HL-60 (cell line): ENCODE results near the gene CREBL2.

Experiments used
- DNase-seq, 2 experiments: peaks; one replicate each; pipeline ENCODE4 v3.0.0-alpha.2; 2010 to 2020; ENCODE audit warnings: low read depth in 1 of 2, low spot score in 1 of 2
- H3K27ac ChIP-seq: fragments of 250-450 bp; sonication (Bioruptor Pico); replicated peaks from 2 replicates; pipeline ENCODE4 v1.5.1; 2020; ENCODE audit warnings: mild to moderate bottlenecking, moderate library complexity
- H3K27me3 ChIP-seq: fragments of 250-450 bp; sonication (Bioruptor Pico); 2 replicates; pipeline ENCODE4 v1.5.1; 2021; ENCODE audit warnings: mild to moderate bottlenecking, moderate library complexity; ENCODE audit not compliant: insufficient read depth, poor library complexity, severe bottlenecking
- H3K4me3 ChIP-seq: replicated peaks from 2 replicates; pipeline ENCODE4 v1.5.1; 2011; ENCODE audit warnings: mild to moderate bottlenecking, control low read depth, low read length; ENCODE audit not compliant: insufficient read depth
- CTCF ChIP-seq: IDR thresholded peaks from one replicate; pipeline ENCODE4 v1.5.1; 2011; ENCODE audit warnings: low read length, control low read depth, inconsistent platforms; ENCODE audit not compliant: insufficient read depth
- GABPA ChIP-seq: IDR thresholded peaks from 2 replicates; pipeline ENCODE4 v1.6.1; 2012; ENCODE audit warnings: low read depth
- POLR2AphosphoS5 ChIP-seq: IDR thresholded peaks from 2 replicates; pipeline ENCODE4 v1.6.1; 2012; ENCODE audit warnings: low read depth
- REST ChIP-seq: IDR thresholded peaks from 2 replicates; pipeline ENCODE4 v1.6.1; 2012; ENCODE audit warnings: low read depth; ENCODE audit not compliant: insufficient replicate concordance
- SPI1 ChIP-seq: IDR thresholded peaks from 2 replicates; pipeline ENCODE4 v1.6.1; 2012; ENCODE audit warnings: low read depth, mild to moderate bottlenecking, borderline replicate concordance

CREBL2 gene

GRCh38 chr12:12689647-12690300, 78.1 kb downstream of the CREBL2 start:
- no peak overlapping the region for H3K4me3 ChIP-seq
- TF ChIP-seq GABPA: no peak
- TF ChIP-seq REST: no peak
- no peak for TF ChIP-seq CTCF
- no peak for TF ChIP-seq SPI1
- TF ChIP-seq POLR2AphosphoS5: no peak
- no peaks in the 10 kb centered on the region for H3K27me3 ChIP-seq
- H3K27ac ChIP-seq: no peak overlapping the region
- no peak for DNase-seq

- H3K27me3 ChIP-seq: no peaks in the 10 kb centered on the region
- H3K27ac ChIP-seq: no peak overlapping the region
- no peak for TF ChIP-seq POLR2AphosphoS5
- no peak for TF ChIP-seq SPI1
- no peak for TF ChIP-seq REST
Measured at GRCh38 chr12:12691549-12691948, 79.9 kb downstream of the CREBL2 start.

GRCh38 chr12:12693111-12693671, 81.5 kb downstream of the CREBL2 start:
- H3K27ac ChIP-seq: no peak overlapping the region
- TF ChIP-seq SPI1: no peak
- no peak for TF ChIP-seq REST
- no peak for TF ChIP-seq GABPA
- no peak for TF ChIP-seq CTCF
- TF ChIP-seq POLR2AphosphoS5: no peak
- no peaks in the 10 kb centered on the region for H3K27me3 ChIP-seq
- no peak overlapping the region for H3K4me3 ChIP-seq
- no peak for DNase-seq

More at GRCh38 chr12:12691549-12691948, 79.9 kb downstream of the CREBL2 start:
- DNase-seq: no peak
- H3K4me3 ChIP-seq: no peak overlapping the region
